ENCODE measurements around the gene ADGRL3. TPM values are rescaled to one million over a fixed set of nuclear protein-coding genes. Genes with fewer than 3 reads are reported as not detected.

Gene ADGRL3
- total RNA-seq, 1 experiment from 2014 or later = not detected

GRCh38 chr4:61275241-61275640 lies 75.1 kb downstream of the ADGRL3 start:
- DNase-seq (ENCODE audit: low read depth in 1 of 2, low spot score in 2 of 2) = no peak

GRCh38 chr4:61276029-61276428 lies 75.9 kb downstream of the ADGRL3 start:
- no peaks in the 10 kb centered on the region for H3K36me3 ChIP-seq
- no peaks in the 10 kb centered on the region for H3K4me1 ChIP-seq (replicated peaks)
- DNase-seq (ENCODE audit: low read depth in 1 of 2, low spot score in 2 of 2) = no peak
- no peaks in the 10 kb centered on the region for H3K9me3 ChIP-seq (replicated peaks)
- no peak overlapping the region for H3K27ac ChIP-seq
- H3K4me3 ChIP-seq = no peak overlapping the region
- H3K27me3 ChIP-seq (replicated peaks) = no peaks in the 10 kb centered on the region

More at GRCh38 chr4:61275241-61275640, 75.1 kb downstream of the ADGRL3 start:
- Histone ChIP-seq H3K27me3 (replicated peaks) (no peaks in the 10 kb centered on the region), H3K9me3 (replicated peaks) (no peaks in the 10 kb centered on the region), H3K36me3 (no peaks in the 10 kb centered on the region), H3K4me1 (replicated peaks) (no peaks in the 10 kb centered on the region), H3K27ac (no peak overlapping the region), H3K4me3 (no peak overlapping the region)

- H3K27me3 ChIP-seq (replicated peaks) = no peaks in the 10 kb centered on the region
- H3K36me3 ChIP-seq = no peaks in the 10 kb centered on the region
- DNase-seq (ENCODE audit: low read depth in 1 of 2, low spot score in 2 of 2) = no peak
- no peak overlapping the region for H3K4me3 ChIP-seq
- H3K27ac ChIP-seq = no peak overlapping the region
- no peaks in the 10 kb centered on the region for H3K4me1 ChIP-seq (replicated peaks)
- H3K9me3 ChIP-seq (replicated peaks) = no peaks in the 10 kb centered on the region
Measured at GRCh38 chr4:61277785-61278760, 77.9 kb downstream of the ADGRL3 start.

GRCh38 chr4:61292322-61292721 lies 92.2 kb downstream of the ADGRL3 start:
- Histone ChIP-seq H3K36me3 (no peaks in the 10 kb centered on the region), H3K4me1 (replicated peaks) (no peaks in the 10 kb centered on the region), H3K9me3 (replicated peaks) (no peaks in the 10 kb centered on the region), H3K27ac (no peak overlapping the region), H3K4me3 (no peak overlapping the region), H3K27me3 (replicated peaks) (no peaks in the 10 kb centered on the region)
- no peak for DNase-seq (ENCODE audit: low read depth in 1 of 2, low spot score in 2 of 2)

GRCh38 chr4:61293707-61294400 lies 93.7 kb downstream of the ADGRL3 start:
- no peak for DNase-seq (ENCODE audit: low read depth in 1 of 2, low spot score in 2 of 2)
- Histone ChIP-seq H3K36me3 (no peaks in the 10 kb centered on the region), H3K9me3 (replicated peaks) (no peaks in the 10 kb centered on the region), H3K27me3 (replicated peaks) (no peaks in the 10 kb centered on the region), H3K27ac (no peak overlapping the region), H3K4me3 (no peak overlapping the region), H3K4me1 (replicated peaks) (no peaks in the 10 kb centered on the region)

GRCh38 chr4:61294936-61295335 lies 94.8 kb downstream of the ADGRL3 start:
- Histone ChIP-seq H3K9me3 (replicated peaks) (no peaks in the 10 kb centered on the region), H3K36me3 (no peaks in the 10 kb centered on the region), H3K27ac (no peak overlapping the region), H3K27me3 (replicated peaks) (no peaks in the 10 kb centered on the region), H3K4me3 (no peak overlapping the region), H3K4me1 (replicated peaks) (no peaks in the 10 kb centered on the region)
- DNase-seq (ENCODE audit: low read depth in 1 of 2, low spot score in 2 of 2) = no peak

GRCh38 chr4:61296144-61296543 lies 96.0 kb downstream of the ADGRL3 start:
- H3K27me3 ChIP-seq (replicated peaks) = no peaks in the 10 kb centered on the region
- no peaks in the 10 kb centered on the region for H3K36me3 ChIP-seq
- H3K4me1 ChIP-seq (replicated peaks) = no peaks in the 10 kb centered on the region
- DNase-seq (ENCODE audit: low read depth in 1 of 2, low spot score in 2 of 2) = no peak
- H3K9me3 ChIP-seq (replicated peaks) = no peaks in the 10 kb centered on the region
- no peak overlapping the region for H3K27ac ChIP-seq
- H3K4me3 ChIP-seq = no peak overlapping the region

GRCh38 chr4:61298178-61298740 lies 98.1 kb downstream of the ADGRL3 start:
- Histone ChIP-seq H3K27ac (no peak overlapping the region), H3K4me1 (replicated peaks) (no peaks in the 10 kb centered on the region), H3K36me3 (no peaks in the 10 kb centered on the region), H3K9me3 (replicated peaks) (no peaks in the 10 kb centered on the region), H3K27me3 (replicated peaks) (no peaks in the 10 kb centered on the region), H3K4me3 (no peak overlapping the region)
- DNase-seq (ENCODE audit: low read depth in 1 of 2, low spot score in 2 of 2) = no peak

GRCh38 chr4:61299316-61299715 lies 99.2 kb downstream of the ADGRL3 start:
- H3K27me3 ChIP-seq (replicated peaks) = no peaks in the 10 kb centered on the region
- no peak overlapping the region for H3K4me3 ChIP-seq
- no peaks in the 10 kb centered on the region for H3K4me1 ChIP-seq (replicated peaks)
- H3K9me3 ChIP-seq (replicated peaks) = no peaks in the 10 kb centered on the region
- DNase-seq (ENCODE audit: low read depth in 1 of 2, low spot score in 2 of 2) = no peak
- no peaks in the 10 kb centered on the region for H3K36me3 ChIP-seq
- H3K27ac ChIP-seq = no peak overlapping the region

- DNase-seq (ENCODE audit: low read depth in 1 of 2, low spot score in 2 of 2) = no peak
- H3K4me3 ChIP-seq = no peak overlapping the region
- H3K27ac ChIP-seq = no peak overlapping the region
Measured at GRCh38 chr4:61300266-61300844, 100.2 kb downstream of the ADGRL3 start.

GRCh38 chr4:61301271-61301670 lies 101.1 kb downstream of the ADGRL3 start:
- H3K27me3 ChIP-seq (replicated peaks) = no peaks in the 10 kb centered on the region
- H3K4me3 ChIP-seq = no peak overlapping the region
- H3K36me3 ChIP-seq = no peaks in the 10 kb centered on the region
- no peak for DNase-seq (ENCODE audit: low read depth in 1 of 2, low spot score in 2 of 2)
- no peaks in the 10 kb centered on the region for H3K9me3 ChIP-seq (replicated peaks)
- H3K27ac ChIP-seq = no peak overlapping the region
- no peaks in the 10 kb centered on the region for H3K4me1 ChIP-seq (replicated peaks)

More at GRCh38 chr4:61300266-61300844, 100.2 kb downstream of the ADGRL3 start:
- Histone ChIP-seq H3K4me1 (replicated peaks) (no peaks in the 10 kb centered on the region), H3K36me3 (no peaks in the 10 kb centered on the region), H3K9me3 (replicated peaks) (no peaks in the 10 kb centered on the region), H3K27me3 (replicated peaks) (no peaks in the 10 kb centered on the region)

- H3K27ac ChIP-seq = no peak overlapping the region
- H3K9me3 ChIP-seq (replicated peaks) = no peaks in the 10 kb centered on the region
- no peaks in the 10 kb centered on the region for H3K4me1 ChIP-seq (replicated peaks)
- no peak overlapping the region for H3K4me3 ChIP-seq
- no peaks in the 10 kb centered on the region for H3K36me3 ChIP-seq
- no peak for DNase-seq (ENCODE audit: low read depth in 1 of 2, low spot score in 2 of 2)
- no peaks in the 10 kb centered on the region for H3K27me3 ChIP-seq (replicated peaks)
Measured at GRCh38 chr4:61308033-61308432, 107.9 kb downstream of the ADGRL3 start.

- Histone ChIP-seq H3K27me3 (replicated peaks) (no peaks in the 10 kb centered on the region), H3K36me3 (no peaks in the 10 kb centered on the region), H3K9me3 (replicated peaks) (no peaks in the 10 kb centered on the region), H3K4me1 (replicated peaks) (no peaks in the 10 kb centered on the region), H3K4me3 (no peak overlapping the region), H3K27ac (no peak overlapping the region)
- DNase-seq (ENCODE audit: low read depth in 1 of 2, low spot score in 2 of 2) = no peak
Measured at GRCh38 chr4:61309616-61310015, 109.5 kb downstream of the ADGRL3 start.
